Gastrocnemius medialis (tissue), 4 donors: ENCODE measurements around the gene NCAPG2. TPM values are rescaled to one million over a fixed set of nuclear protein-coding genes. Genes with fewer than 3 reads are reported as not detected.

ENCODE experiments used
- ATAC-seq, 2 donors: fragments of 150-250 bp; one replicate each; pipeline ENCODE4 v1.9.1; 2016
- DNase-seq, 2 donors: peaks; one replicate each; pipeline ENCODE4 v3.0.0-alpha.2; 2019
- H3K27ac ChIP-seq, 4 donors: fragments of 200-600 bp; sonication (generic); 1 replicate in 1 of 4; 2 replicates in 3 of 4; pipeline ENCODE4 v1.5.1; 2016 to 2018; ENCODE audit warnings: mild to moderate bottlenecking in 2 of 4, moderate library complexity in 1 of 4
- H3K27me3 ChIP-seq, 3 donors: fragments of 200-600 bp; sonication (generic) in 2 of 3; 1 replicate in 1 of 3; 2 replicates in 2 of 3; pipeline versions ENCODE4 v1.5.1 to v1.6.0; 2016 to 2019; ENCODE audit warnings: mild to moderate bottlenecking in 1 of 3, moderate library complexity in 1 of 3
- H3K36me3 ChIP-seq, 2 donors: fragments of 200-600 bp; sonication (generic) in 1 of 2; one replicate each; pipeline ENCODE4 v1.5.1; 2017 to 2018
- H3K4me1 ChIP-seq, 2 donors: fragments of 200-600 bp; sonication (generic) in 1 of 2; one replicate each; pipeline ENCODE4 v1.5.1; 2016 to 2017; ENCODE audit warnings: mild to moderate bottlenecking in 2 of 2
- H3K4me3 ChIP-seq, 4 donors: fragments of 200-600 bp; sonication (generic) in 3 of 4; 1 replicate in 1 of 4; 2 replicates in 3 of 4; pipeline ENCODE4 v1.5.1; 2016 to 2019; ENCODE audit warnings: mild to moderate bottlenecking in 2 of 4
- H3K9me3 ChIP-seq, 3 donors: fragments of 200-600 bp; sonication (generic) in 2 of 3; 1 replicate in 1 of 3; 2 replicates in 2 of 3; pipeline ENCODE4 v1.5.1; 2016 to 2019
- CTCF ChIP-seq, 5 experiments: fragments of 450-650 bp in 3 of 5; fragments of 200-600 bp in 2 of 5; sonication (generic) in 2 of 5; IDR thresholded peaks in 4 of 5; conservative IDR thresholded peaks in 1 of 5; 1 replicate in 4 of 5; 2 replicates in 1 of 5; pipeline ENCODE4 v1.5.1; 2016 to 2019; ENCODE audit warnings: antibody characterized with exemption in 5 of 5, mild to moderate bottlenecking in 3 of 5, moderate library complexity in 3 of 5
- POLR2A ChIP-seq, 2 donors: fragments of 450-650 bp; IDR thresholded peaks; one replicate each; pipeline ENCODE4 v1.6.1; 2017; ENCODE audit warnings: antibody characterized with exemption in 2 of 2, mild to moderate bottlenecking in 2 of 2, moderate library complexity in 2 of 2
- in situ Hi-C, 4 donors: fragments of 200-750 bp; cut with MboI; loops; one replicate each; pipeline versions ENCODE4 v1.15.0 to v1.8.0; 2017; ENCODE audit warnings: low sequenced_read_pairs in 4 of 4
- intact Hi-C: fragments of 100-400 bp; cut with DNase I; formaldehyde crosslinking; loops from one replicate; pipeline ENCODE4 v1.15.1; 2023; ENCODE audit warnings: low total_unique reads
- total RNA-seq, 4 donors: library from RNA; depleted of rRNA; stranded (reverse); fragments of >200 nt; gene quantifications; one replicate each; pipeline versions ENCODE4 v1.1.0 to v1.2.3, GENCODE V29; 2016

The NCAPG2 gene
- total RNA-seq, 4 donors from 2014 or later = 3.0 to 4.5 (median 3.9) TPM

- H3K27ac ChIP-seq = no peak overlapping the region
- ATAC-seq = no peak
- no peaks in the 10 kb centered on the region for H3K27me3 ChIP-seq
- TF ChIP-seq POLR2A (IDR thresholded peaks at IDR 0.05) = no peak
- no peak for TF ChIP-seq CTCF (IDR thresholded peaks at IDR 0.05 in 4 of 5, conservative IDR thresholded peaks at IDR 0.05 in 1 of 5)
- no peaks in the 10 kb centered on the region for H3K9me3 ChIP-seq
- in situ Hi-C loops (no loop called here), intact Hi-C loops (no loop called here)
- no peaks in the 10 kb centered on the region for H3K4me1 ChIP-seq
- H3K36me3 ChIP-seq = peaks cover 0 to 73% of the 10 kb centered on the region in 2 donors
- H3K4me3 ChIP-seq = no peak overlapping the region
- DNase-seq = no peak
Observed at GRCh38 chr7:158750702-158751101, 46.1 kb upstream of the NCAPG2 start.

DNA sequence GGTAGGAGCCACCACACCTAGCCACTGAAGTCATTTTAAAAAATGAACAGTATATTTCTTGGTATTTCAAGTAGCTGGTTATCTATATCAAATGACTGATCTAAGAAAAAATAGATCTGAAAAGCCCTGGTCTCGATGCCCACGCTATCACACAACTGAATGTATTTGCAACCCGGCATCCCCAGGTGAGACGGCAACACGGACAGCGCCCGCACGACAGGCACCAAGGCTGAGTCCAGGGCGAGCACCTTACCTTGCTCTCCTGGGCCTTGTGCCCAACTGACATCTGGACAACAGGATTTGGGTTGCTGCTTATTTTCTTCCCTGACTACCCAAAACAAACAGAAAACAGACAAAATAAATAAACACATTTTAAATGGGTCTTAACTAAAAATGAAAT lies 44.8 kb upstream of the NCAPG2 start:
- no peak for DNase-seq
- Histone ChIP-seq H3K36me3 (peaks cover 0 to 73% of the 10 kb centered on the region in 2 donors), H3K4me3 (no peak overlapping the region), H3K4me1 (no peaks in the 10 kb centered on the region), H3K27me3 (no peaks in the 10 kb centered on the region), H3K9me3 (no peaks in the 10 kb centered on the region), H3K27ac (no peak overlapping the region)
- TF ChIP-seq CTCF (IDR thresholded peaks at IDR 0.05 in 4 of 5, conservative IDR thresholded peaks at IDR 0.05 in 1 of 5) (no peak), POLR2A (IDR thresholded peaks at IDR 0.05) (no peak)
- in situ Hi-C loops = no loop called here
- intact Hi-C loops = no loop called here
- ATAC-seq = no peak

GRCh38 chr7:158748335-158748734 lies 43.7 kb upstream of the NCAPG2 start:
- Histone ChIP-seq H3K36me3 (peaks cover 0 to 73% of the 10 kb centered on the region in 2 donors), H3K4me1 (no peaks in the 10 kb centered on the region), H3K27ac (no peak overlapping the region), H3K4me3 (no peak overlapping the region), H3K9me3 (no peaks in the 10 kb centered on the region), H3K27me3 (no peaks in the 10 kb centered on the region)
- no peak for ATAC-seq
- TF ChIP-seq POLR2A (IDR thresholded peaks at IDR 0.05) = no peak
- TF ChIP-seq CTCF (IDR thresholded peaks at IDR 0.05 in 4 of 5, conservative IDR thresholded peaks at IDR 0.05 in 1 of 5) = no peak
- intact Hi-C loops = no loop called here
- no peak for DNase-seq
- in situ Hi-C loops = no loop called here

GRCh38 chr7:158747408-158747807 lies 42.8 kb upstream of the NCAPG2 start:
- ATAC-seq (no peak), DNase-seq (no peak)
- no peak overlapping the region for H3K27ac ChIP-seq
- intact Hi-C loops = no loop called here
- no peaks in the 10 kb centered on the region for H3K4me1 ChIP-seq
- H3K9me3 ChIP-seq = no peaks in the 10 kb centered on the region
- H3K27me3 ChIP-seq = no peaks in the 10 kb centered on the region
- peaks cover 0 to 75% of the 10 kb centered on the region in 2 donors for H3K36me3 ChIP-seq
- in situ Hi-C loops = no loop called here
- TF ChIP-seq CTCF (IDR thresholded peaks at IDR 0.05 in 4 of 5, conservative IDR thresholded peaks at IDR 0.05 in 1 of 5) (no peak), POLR2A (IDR thresholded peaks at IDR 0.05) (no peak)
- H3K4me3 ChIP-seq = no peak overlapping the region

DNA sequence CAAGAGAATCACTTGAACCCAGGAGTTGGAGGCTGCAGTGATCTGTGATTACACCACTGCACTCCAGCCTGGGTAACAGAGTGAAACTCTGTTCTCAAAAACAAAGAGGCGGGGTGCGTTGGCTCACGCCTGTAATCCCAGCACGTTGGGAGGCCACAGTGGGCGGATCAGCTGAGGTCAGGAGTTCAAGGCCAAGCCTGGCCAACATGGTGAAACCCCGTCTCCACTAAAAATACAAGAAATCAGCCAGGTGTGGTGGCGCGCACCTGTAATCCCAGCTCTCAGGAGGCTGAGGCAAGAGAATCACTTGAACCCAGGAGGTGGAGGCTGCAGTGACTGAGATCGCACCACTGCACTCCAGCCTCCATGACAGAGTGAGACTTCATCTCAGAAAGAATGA lies 42.4 kb upstream of the NCAPG2 start:
- Histone ChIP-seq H3K4me3 (no peak overlapping the region), H3K27me3 (no peaks in the 10 kb centered on the region), H3K36me3 (peaks cover 0 to 76% of the 10 kb centered on the region in 2 donors), H3K27ac (no peak overlapping the region), H3K4me1 (no peaks in the 10 kb centered on the region), H3K9me3 (no peaks in the 10 kb centered on the region)
- TF ChIP-seq CTCF (IDR thresholded peaks at IDR 0.05 in 4 of 5, conservative IDR thresholded peaks at IDR 0.05 in 1 of 5) (no peak), POLR2A (IDR thresholded peaks at IDR 0.05) (no peak)
- DNase-seq (no peak), ATAC-seq (no peak)
- in situ Hi-C loops = no loop called here
- intact Hi-C loops = no loop called here
